ENCODE data around the gene CXCL16.

Gene CXCL16, protein sequence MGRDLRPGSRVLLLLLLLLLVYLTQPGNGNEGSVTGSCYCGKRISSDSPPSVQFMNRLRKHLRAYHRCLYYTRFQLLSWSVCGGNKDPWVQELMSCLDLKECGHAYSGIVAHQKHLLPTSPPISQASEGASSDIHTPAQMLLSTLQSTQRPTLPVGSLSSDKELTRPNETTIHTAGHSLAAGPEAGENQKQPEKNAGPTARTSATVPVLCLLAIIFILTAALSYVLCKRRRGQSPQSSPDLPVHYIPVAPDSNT

DNA sequence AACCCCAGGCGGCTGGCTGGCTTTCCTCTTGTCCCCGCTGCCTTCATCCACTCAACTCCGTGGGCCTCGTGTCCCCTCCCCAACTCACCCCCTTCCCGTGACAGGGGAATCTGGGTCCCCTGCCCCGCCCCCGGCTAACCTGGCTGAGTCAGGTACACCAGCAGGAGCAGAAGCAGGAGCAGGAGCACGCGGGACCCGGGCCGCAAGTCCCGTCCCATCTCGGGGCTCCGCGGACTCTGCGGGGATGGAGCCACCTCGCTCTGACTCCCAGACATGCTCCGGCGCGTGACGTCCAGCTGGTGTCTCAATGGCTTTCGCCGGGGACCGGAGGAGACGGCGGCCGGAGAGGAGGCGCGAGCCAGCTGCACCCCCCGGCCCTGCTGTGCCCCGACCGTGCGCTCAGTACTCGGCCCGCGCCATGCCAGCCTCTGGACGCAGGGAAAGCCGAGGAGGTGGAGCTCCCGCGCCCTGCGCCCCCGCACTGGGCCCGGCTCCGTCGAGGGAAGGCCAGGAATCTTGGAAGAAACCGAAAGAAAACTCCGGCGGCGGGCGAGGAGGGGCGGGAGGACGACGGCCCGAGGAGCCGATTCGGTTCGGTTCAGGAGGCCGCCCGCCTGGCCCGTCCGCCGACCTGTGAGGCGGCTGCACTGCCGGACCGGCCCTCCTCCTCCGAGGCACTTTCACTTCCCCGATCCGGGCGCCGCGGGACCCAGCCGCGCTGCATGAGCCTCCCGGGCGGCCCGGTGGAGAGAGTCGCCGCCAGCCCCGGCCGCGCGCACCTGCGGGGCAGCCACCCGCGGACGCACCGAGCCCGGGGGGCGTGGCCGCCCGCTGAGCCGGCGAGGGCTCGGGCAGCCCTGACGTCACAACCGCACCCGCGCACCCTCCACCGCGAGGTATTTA, at the start of gene CXCL16, which contains the start of gene ZMYND15:
CXCL16 (minus strand) TSS at position 807 of the 903 bp plus-strand sequence; CDS start at position 218, 589 bp downstream.
ZMYND15 (plus strand) TSS at position 712 of the 903 bp plus-strand sequence. CDS start 716 bp downstream, outside the sequence.
- H3K4me3 ChIP-seq (ENCODE audit: low read length): peak within 1 kb of the TSS; percentile 57
- H3K27me3 ChIP-seq (ENCODE audit: control insufficient read depth, insufficient read depth, low read length): peaks cover 8% of the 10 kb centered on the region
- peaks cover 9% of the 10 kb centered on the region for H3K4me1 ChIP-seq (ENCODE audit: control insufficient read depth, insufficient read depth, low read length)
- H3K36me3 ChIP-seq (ENCODE audit: control insufficient read depth, insufficient read depth, low read length): peaks cover 6% of the 10 kb centered on the region
- no peaks in the 10 kb centered on the region for H3K9me3 ChIP-seq (ENCODE audit: control insufficient read depth, low read length)
- peak within 1 kb of the TSS; percentile 92 for H3K9ac ChIP-seq (ENCODE audit: low read length)

DNA sequence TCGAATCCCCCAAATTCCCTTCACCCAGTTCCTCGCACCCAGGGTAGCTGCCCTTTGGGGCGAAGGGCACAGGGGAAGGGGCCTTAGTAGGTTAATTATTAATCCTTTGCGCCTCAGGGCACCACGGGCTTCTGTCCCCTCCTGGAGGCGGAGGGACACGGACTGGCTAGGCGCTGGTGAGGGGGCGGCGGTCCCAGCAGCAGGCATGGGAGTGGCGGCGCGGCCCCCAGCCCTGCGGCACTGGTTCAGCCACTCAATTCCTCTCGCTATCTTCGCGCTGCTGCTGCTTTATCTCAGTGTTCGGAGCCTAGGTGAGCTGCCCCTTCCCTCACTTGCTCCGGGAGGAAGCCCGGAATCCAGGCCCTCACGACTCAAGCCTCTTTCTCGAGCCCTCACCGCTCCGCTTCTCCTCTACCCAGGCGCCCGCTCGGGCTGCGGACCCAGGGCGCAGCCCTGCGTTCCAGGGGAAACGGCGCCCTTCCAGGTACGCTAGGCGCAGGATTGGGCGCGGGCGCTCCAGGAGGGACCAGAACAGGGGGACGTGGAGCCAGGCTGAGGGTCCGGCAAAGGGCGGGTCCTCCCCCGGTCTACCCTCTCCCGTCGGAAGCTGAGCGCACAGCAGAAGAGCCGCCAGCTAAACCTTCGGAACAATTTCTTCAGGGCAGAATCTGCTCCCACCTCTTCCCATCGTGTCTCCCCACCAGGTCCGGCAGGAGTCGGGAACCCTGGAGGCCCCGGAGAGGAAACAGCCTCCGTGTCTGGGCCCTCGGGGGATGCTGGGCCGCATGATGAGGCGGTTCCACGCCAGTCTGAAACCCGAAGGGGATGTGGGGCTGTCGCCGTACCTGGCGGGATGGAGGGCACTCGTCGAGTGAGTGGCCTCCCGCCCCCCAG, 49.3 kb upstream of the CXCL16 start, which contains the start of gene GLTPD2:
GLTPD2 (plus strand) TSS at position 158 of the 894 bp plus-strand sequence; CDS start at position 206, 48 bp downstream.
- H3K9me3 ChIP-seq (ENCODE audit: control insufficient read depth, low read length): no peaks in the 10 kb centered on the region
- peaks cover 43% of the 10 kb centered on the region for H3K4me1 ChIP-seq (ENCODE audit: control insufficient read depth, insufficient read depth, low read length)
- H3K9ac ChIP-seq (ENCODE audit: low read length): peak within 1 kb of the TSS; percentile 84
- H3K27me3 ChIP-seq (ENCODE audit: control insufficient read depth, insufficient read depth, low read length): no peaks in the 10 kb centered on the region
- no peaks in the 10 kb centered on the region for H3K36me3 ChIP-seq (ENCODE audit: control insufficient read depth, insufficient read depth, low read length)
- peak within 1 kb of the TSS; percentile 77 for H3K4me3 ChIP-seq (ENCODE audit: low read length)

DNA sequence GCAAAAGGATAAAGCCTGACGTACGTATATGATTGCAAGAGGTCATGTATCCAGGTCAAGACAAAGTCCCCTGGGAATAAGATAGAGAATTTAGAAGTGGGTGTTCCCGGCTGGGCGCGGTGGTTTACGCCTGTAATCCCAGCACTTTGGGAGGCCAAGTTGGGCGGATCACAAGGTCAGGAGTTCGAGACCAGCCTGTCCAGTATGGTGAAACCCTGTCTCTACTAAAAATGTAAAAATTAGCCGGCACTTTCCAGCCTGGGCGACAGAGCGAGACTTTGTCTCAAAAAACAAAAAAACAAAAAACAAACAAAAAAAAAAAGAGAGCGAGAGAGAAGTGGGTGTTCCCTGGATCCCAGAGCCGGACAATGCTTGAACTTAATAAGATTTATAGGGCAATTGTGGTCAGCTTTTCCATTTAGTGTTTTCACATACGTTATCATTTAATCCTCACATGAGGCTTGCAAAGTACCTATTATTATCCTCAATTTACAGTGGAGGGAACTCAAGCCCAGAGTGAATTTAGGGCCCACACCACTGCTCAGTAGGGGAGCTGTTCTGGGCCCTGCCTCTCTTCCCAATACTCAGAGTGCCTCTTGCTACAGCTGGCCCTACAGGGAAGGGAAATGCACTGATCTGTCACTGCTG, 48.6 kb upstream of the CXCL16 start:
- no peaks in the 10 kb centered on the region for H3K9me3 ChIP-seq (ENCODE audit: control insufficient read depth, low read length)
- H3K4me3 ChIP-seq (ENCODE audit: low read length): no peak overlapping the region
- no peaks in the 10 kb centered on the region for H3K36me3 ChIP-seq (ENCODE audit: control insufficient read depth, insufficient read depth, low read length)
- H3K27me3 ChIP-seq (ENCODE audit: control insufficient read depth, insufficient read depth, low read length): no peaks in the 10 kb centered on the region
- peaks cover 43% of the 10 kb centered on the region for H3K4me1 ChIP-seq (ENCODE audit: control insufficient read depth, insufficient read depth, low read length)
- H3K9ac ChIP-seq (ENCODE audit: low read length): no peak overlapping the region

DNA sequence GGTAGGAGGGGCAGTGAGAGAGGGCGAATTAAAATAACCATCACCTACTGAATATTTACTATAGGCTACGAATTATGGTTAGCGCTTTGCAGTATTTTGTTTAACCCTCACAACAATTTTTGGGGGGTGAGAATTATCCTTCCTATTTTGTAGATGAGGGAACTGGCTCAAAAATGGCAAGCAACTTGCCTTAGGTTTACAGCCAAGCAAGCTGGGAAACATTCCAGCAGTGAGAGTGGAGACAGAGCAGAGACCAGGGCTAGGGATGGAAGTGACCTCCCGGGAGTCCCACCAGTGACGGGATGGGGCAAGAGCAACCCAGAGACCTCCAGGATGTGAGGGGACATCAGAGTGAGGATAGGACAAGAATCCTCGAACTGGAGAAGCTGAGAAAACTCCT, 46.8 kb upstream of the CXCL16 start:
- H3K4me3 ChIP-seq (ENCODE audit: low read length): no peak overlapping the region
- H3K4me1 ChIP-seq (ENCODE audit: control insufficient read depth, insufficient read depth, low read length): peaks cover 43% of the 10 kb centered on the region
- peak overlapping the region; percentile 2 for H3K9ac ChIP-seq (ENCODE audit: low read length)
- H3K27me3 ChIP-seq (ENCODE audit: control insufficient read depth, insufficient read depth, low read length): no peaks in the 10 kb centered on the region
- H3K9me3 ChIP-seq (ENCODE audit: control insufficient read depth, low read length): no peaks in the 10 kb centered on the region
- H3K36me3 ChIP-seq (ENCODE audit: control insufficient read depth, insufficient read depth, low read length): no peaks in the 10 kb centered on the region

DNA sequence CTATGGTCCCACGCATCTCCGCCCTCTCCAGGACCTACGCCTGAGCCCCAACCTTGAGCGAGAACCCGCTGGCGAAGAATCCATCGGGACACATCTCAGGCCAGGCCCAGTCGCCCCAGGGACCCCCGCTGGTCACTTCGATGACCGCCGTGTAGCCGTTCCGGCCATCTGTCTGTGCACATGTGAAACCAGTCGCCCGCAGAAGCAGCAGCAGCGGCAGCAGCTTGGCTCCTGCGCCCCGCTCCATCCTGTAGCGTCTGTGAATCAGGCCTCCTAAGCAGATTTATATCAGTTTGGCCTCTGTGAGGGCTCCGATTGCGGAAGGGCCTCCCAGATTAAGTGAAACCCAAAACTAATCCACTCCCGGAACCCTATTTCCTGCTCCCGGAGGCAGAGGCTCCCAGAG, 46.4 kb upstream of the CXCL16 start, which contains the start of gene VMO1:
VMO1 (minus strand) TSS at position 259 of the 406 bp plus-strand sequence; CDS start at position 247, 12 bp downstream.
- H3K4me1 ChIP-seq (ENCODE audit: control insufficient read depth, insufficient read depth, low read length): peaks cover 43% of the 10 kb centered on the region
- H3K4me3 ChIP-seq (ENCODE audit: low read length): no peak within 1 kb of the TSS
- H3K27me3 ChIP-seq (ENCODE audit: control insufficient read depth, insufficient read depth, low read length): no peaks in the 10 kb centered on the region
- no peaks in the 10 kb centered on the region for H3K36me3 ChIP-seq (ENCODE audit: control insufficient read depth, insufficient read depth, low read length)
- peak within 1 kb of the TSS; percentile 2 for H3K9ac ChIP-seq (ENCODE audit: low read length)
- H3K9me3 ChIP-seq (ENCODE audit: control insufficient read depth, low read length): no peaks in the 10 kb centered on the region

DNA sequence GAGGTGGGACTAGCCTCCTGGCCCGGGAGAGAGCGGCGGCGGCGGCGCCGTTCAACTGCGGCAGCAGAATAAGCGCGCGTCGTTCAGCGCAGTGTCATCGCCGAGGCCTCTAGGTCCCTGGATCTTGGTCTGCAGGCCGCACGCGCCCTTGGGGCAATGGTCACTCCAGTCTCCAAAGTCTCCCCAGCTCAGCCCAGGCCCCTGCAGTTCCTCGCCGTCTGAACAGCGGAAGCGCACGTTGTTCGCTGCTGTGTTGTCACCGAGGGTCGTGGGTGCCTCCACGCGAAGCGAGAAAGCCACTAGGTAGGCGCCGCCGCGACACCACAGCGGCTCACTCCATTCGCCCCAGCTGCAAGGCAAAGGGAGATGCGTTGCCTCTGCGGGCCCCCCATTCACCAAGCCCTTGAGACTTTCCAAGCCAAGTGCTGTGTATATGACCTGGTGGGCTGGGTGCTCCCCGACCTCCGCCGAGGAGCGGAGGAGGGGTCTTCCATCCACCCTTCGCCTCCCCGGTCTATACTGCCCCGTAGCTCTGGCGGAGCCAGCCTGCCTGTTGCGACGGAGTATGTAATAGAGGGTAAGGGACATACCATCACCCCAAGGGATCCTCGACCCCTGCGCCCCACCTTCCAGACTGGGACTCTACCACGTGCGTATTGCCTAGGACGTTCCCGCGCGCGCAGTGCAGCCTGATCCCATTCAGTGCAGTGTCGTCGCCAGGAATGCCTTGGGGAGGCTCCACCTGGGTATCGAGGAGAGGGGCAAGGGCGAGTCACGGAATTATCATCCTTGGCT, 45.8 kb upstream of the CXCL16 start:
- H3K4me1 ChIP-seq (ENCODE audit: control insufficient read depth, insufficient read depth, low read length): peaks cover 41% of the 10 kb centered on the region
- no peaks in the 10 kb centered on the region for H3K36me3 ChIP-seq (ENCODE audit: control insufficient read depth, insufficient read depth, low read length)
- no peak overlapping the region for H3K9ac ChIP-seq (ENCODE audit: low read length)
- no peaks in the 10 kb centered on the region for H3K27me3 ChIP-seq (ENCODE audit: control insufficient read depth, insufficient read depth, low read length)
- H3K9me3 ChIP-seq (ENCODE audit: control insufficient read depth, low read length): no peaks in the 10 kb centered on the region
- no peak overlapping the region for H3K4me3 ChIP-seq (ENCODE audit: low read length)

DNA sequence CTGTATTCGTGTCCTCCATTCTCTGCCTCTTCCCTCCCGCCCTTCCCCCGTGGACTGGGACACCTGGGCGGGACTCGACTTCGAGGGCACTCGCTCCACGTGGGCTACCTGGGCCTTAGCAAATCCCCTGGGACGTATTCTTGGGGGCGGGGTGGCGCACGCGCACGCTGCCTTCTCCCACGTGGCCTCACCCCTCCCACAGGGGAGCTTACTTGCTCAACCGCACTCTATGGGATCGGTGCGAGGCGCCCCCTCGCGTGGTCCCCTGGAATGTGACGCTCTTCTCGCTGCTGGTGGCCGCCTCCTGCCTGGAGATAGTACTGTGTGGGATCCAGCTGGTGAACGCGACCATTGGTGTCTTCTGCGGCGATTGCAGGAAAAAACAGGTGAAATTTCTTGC, 42.9 kb upstream of the CXCL16 start:
- Histone ChIP-seq H3K4me1 (ENCODE audit: control insufficient read depth, insufficient read depth, low read length) (peaks cover 22% of the 10 kb centered on the region), H3K36me3 (ENCODE audit: control insufficient read depth, insufficient read depth, low read length) (no peaks in the 10 kb centered on the region), H3K9me3 (ENCODE audit: control insufficient read depth, low read length) (no peaks in the 10 kb centered on the region), H3K9ac (ENCODE audit: low read length) (no peak overlapping the region), H3K4me3 (ENCODE audit: low read length) (no peak overlapping the region), H3K27me3 (ENCODE audit: control insufficient read depth, insufficient read depth, low read length) (no peaks in the 10 kb centered on the region)

DNA sequence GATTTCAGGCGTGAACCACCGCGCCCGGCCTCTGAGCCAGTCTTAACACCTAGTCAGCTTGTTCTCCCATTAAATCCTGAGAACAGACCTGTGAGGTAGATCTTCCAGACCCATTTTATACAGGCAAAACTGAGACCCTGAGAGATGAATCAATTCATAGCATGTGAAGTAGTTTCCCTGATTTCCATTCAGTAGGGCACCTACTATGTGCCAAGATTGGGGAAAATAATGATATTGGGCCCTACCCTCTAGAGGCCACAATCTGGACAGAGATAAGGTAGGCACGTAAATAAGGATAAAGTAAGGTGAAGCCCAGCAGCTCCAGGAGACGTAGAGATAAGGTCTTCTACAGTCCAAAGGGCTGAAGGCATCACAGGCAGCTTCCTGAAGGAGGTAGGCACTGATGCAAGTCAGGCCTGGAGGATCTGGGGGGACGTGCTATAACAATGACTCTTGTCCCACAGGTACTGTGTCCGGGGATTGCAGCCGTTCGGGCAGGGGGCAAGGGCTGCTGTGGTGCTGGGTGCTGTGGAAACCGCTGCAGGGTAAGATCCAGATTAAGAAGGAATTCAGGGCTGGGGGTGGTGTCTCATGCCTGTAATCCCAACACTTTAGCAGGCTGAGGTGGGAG, 40.7 kb upstream of the CXCL16 start:
- Histone ChIP-seq H3K9me3 (ENCODE audit: control insufficient read depth, low read length) (no peaks in the 10 kb centered on the region), H3K4me3 (ENCODE audit: low read length) (no peak overlapping the region), H3K27me3 (ENCODE audit: control insufficient read depth, insufficient read depth, low read length) (no peaks in the 10 kb centered on the region), H3K9ac (ENCODE audit: low read length) (no peak overlapping the region), H3K36me3 (ENCODE audit: control insufficient read depth, insufficient read depth, low read length) (no peaks in the 10 kb centered on the region), H3K4me1 (ENCODE audit: control insufficient read depth, insufficient read depth, low read length) (peaks cover under 1% of the 10 kb centered on the region)

DNA sequence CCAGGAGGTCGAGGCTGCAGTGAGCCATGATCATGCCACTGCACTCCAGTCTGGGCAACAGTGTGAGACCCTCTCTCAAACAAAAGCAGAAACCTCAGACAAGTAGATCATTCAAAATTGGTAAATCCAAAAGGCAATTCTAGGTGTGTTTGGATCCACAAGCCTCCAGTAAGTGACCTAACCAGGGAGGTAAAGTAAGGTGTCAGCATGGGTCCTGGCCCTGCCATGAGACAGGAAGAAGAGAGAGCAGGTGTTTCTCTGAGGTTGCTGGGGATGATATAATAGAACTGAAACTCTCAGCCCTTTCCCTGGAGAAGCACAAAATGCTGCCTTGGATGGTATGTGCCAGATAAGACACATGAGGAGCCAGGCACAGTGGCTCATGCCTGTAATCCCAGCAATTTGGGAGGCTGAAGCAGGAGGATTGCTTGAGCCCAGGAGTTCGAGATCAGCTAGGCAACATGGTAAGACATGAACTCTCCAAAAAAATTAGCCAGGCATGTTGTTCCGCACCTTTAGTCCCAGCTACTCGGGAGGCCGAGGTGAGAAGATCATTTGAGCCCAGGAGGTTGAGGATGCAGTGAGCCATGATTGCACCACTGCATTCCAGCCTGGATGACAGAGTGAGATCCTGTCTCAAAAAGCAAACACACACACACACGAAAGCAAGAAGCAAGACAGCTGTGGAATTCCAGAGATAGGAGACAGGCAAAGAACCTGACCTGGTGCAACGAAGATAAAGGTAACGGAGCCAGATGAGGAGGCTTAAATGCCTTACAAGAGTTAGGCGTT, 38.4 kb upstream of the CXCL16 start:
- Histone ChIP-seq H3K36me3 (ENCODE audit: control insufficient read depth, insufficient read depth, low read length) (no peaks in the 10 kb centered on the region), H3K9me3 (ENCODE audit: control insufficient read depth, low read length) (no peaks in the 10 kb centered on the region), H3K27me3 (ENCODE audit: control insufficient read depth, insufficient read depth, low read length) (no peaks in the 10 kb centered on the region), H3K4me3 (ENCODE audit: low read length) (no peak overlapping the region), H3K4me1 (ENCODE audit: control insufficient read depth, insufficient read depth, low read length) (peaks cover 6% of the 10 kb centered on the region), H3K9ac (ENCODE audit: low read length) (no peak overlapping the region)

DNA sequence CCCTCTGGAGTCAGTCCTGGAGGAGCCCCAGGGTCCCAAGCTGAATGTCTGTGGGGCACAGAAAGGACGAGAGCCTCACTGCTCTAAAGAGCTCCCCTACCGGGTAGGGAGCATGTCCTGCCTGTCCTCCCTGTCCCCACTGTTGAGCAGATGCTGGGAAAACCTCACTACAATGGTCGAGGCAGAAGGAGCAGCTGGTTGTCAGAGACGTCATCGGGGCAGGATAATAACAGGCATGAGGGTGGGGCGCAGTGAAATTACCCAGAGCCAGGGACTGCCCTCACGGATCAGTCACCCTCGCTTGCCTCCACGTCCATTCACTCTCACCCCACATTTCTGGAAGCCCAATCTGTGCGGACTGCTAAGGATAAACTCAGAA, 32.5 kb upstream of the CXCL16 start:
- Histone ChIP-seq H3K4me1 (ENCODE audit: control insufficient read depth, insufficient read depth, low read length) (peaks cover 43% of the 10 kb centered on the region), H3K4me3 (ENCODE audit: low read length) (peak overlapping the region; percentile 34), H3K9ac (ENCODE audit: low read length) (peak overlapping the region; percentile 84), H3K36me3 (ENCODE audit: control insufficient read depth, insufficient read depth, low read length) (no peaks in the 10 kb centered on the region), H3K9me3 (ENCODE audit: control insufficient read depth, low read length) (no peaks in the 10 kb centered on the region), H3K27me3 (ENCODE audit: control insufficient read depth, insufficient read depth, low read length) (no peaks in the 10 kb centered on the region)

Measured in mucosa of stomach (tissue), 1 donor.